Measurements from ENCODE around the gene GPR18. TPM values are rescaled to one million over a fixed set of nuclear protein-coding genes. Genes with fewer than 3 reads are reported as not detected.

GPR18 gene
- total and polyA plus RNA-seq, 7 experiments from 2014 or later: 11.5 to 40.4 (median 27.9) TPM

- Histone ChIP-seq H3K36me3 (ENCODE audit: control insufficient read depth in 2 of 3, insufficient read depth in 3 of 3, low read length in 3 of 3) (peaks cover 0 to 21% (median 19%) of the 10 kb centered on the region in 3 experiments), H3K4me1 (ENCODE audit: control insufficient read depth in 2 of 2, insufficient read depth in 2 of 2, low read length in 2 of 2) (peaks cover 78 to 82% of the 10 kb centered on the region in 2 donors), H3K27ac (ENCODE audit: low read depth, low read length) (peak overlapping the region; percentile 73), H3K9me3 (ENCODE audit: control insufficient read depth in 2 of 3, low read length in 3 of 3) (no peaks in the 10 kb centered on the region), H3K4me3 (ENCODE audit: low read length) (peak overlapping the region; percentile 10), H3K27me3 (ENCODE audit: control insufficient read depth in 2 of 2, insufficient read depth in 2 of 2, low read length in 2 of 2) (no peaks in the 10 kb centered on the region)
- H3K27ac Mint-ChIP-seq: peak overlapping the region; percentile 72 to 98 (median 93)
- H3K4me1 Mint-ChIP-seq: peaks cover 64 to 97% (median 91%) of the 10 kb centered on the region in 7 donors
- H3K9me3 Mint-ChIP-seq: peaks cover 0 to 2% (median 0%) of the 10 kb centered on the region in 11 donors
- POLR2A ChIA-PET: interaction anchor here (0.7 to 14.3 kb wide), 9 partner anchors 9 to 95 kb away, joined by 3 to 364 read pairs (median 17); partner anchors contain the start of genes GPR183 and UBAC2
- peaks cover 10 to 48% (median 34%) of the 10 kb centered on the region in 5 donors for H3K36me3 Mint-ChIP-seq
- peak overlapping the region; percentile 56 to 85 (median 78) for H3K4me3 Mint-ChIP-seq
- DNase-seq: no peak
- no peak for ATAC-seq
- intact Hi-C loops (cut with micrococcal nuclease): loop anchor here (1.0 to 10.0 kb wide), 4 partner anchors 12 to 309 kb away; partner anchors contain the start of genes CLYBL (in 1 of the 2) and GPR183 (in 1 of the 2)
- H3K27me3 Mint-ChIP-seq: no peaks in the 10 kb centered on the region
- CTCF ChIA-PET: interaction anchor here (0.5 to 2.3 kb wide), 5 partner anchors 13 to 119 kb away, joined by 3 to 6 read pairs (median 3); no protein-coding TSS in a partner anchor
Measured at GRCh38 chr13:99295488-99296252, 37.5 kb upstream of the GPR18 start.

- peaks cover 71 to 79% of the 10 kb centered on the region in 2 donors for H3K4me1 ChIP-seq (ENCODE audit: control insufficient read depth in 2 of 2, insufficient read depth in 2 of 2, low read length in 2 of 2)
- Mint-ChIP-seq H3K36me3 (peaks cover 13 to 50% (median 38%) of the 10 kb centered on the region in 5 donors), H3K27ac (peak overlapping the region; percentile 72 to 98 (median 93)), H3K27me3 (no peaks in the 10 kb centered on the region), H3K9me3 (no peaks in the 10 kb centered on the region), H3K4me3 (peak overlapping the region in 9 of 10 donors; percentile 62 to 85 (median 80)), H3K4me1 (peaks cover 65 to 97% (median 91%) of the 10 kb centered on the region in 7 donors)
- peak overlapping the region; percentile 10 for H3K4me3 ChIP-seq (ENCODE audit: low read length)
- no peaks in the 10 kb centered on the region for H3K9me3 ChIP-seq (ENCODE audit: control insufficient read depth in 2 of 3, low read length in 3 of 3)
- peaks cover 0 to 21% (median 19%) of the 10 kb centered on the region in 3 experiments for H3K36me3 ChIP-seq (ENCODE audit: control insufficient read depth in 2 of 3, insufficient read depth in 3 of 3, low read length in 3 of 3)
- H3K27ac ChIP-seq (ENCODE audit: low read depth, low read length): peak overlapping the region; percentile 73
- ATAC-seq: no peak
- ChIA-PET POLR2A (interaction anchor here (0.7 to 5.4 kb wide), 5 partner anchors 9 to 20 kb away, joined by 3 to 39 read pairs (median 7); partner anchors contain the start of gene GPR183), CTCF (interaction anchor here (0.5 to 1.5 kb wide), 2 partner anchors 29 to 51 kb away, joined by 3 read pairs; no protein-coding TSS in a partner anchor)
- H3K27me3 ChIP-seq (ENCODE audit: control insufficient read depth in 2 of 2, insufficient read depth in 2 of 2, low read length in 2 of 2): no peaks in the 10 kb centered on the region
- peak in 1 of 9 donors; percentile 19 for DNase-seq
- intact Hi-C loops (cut with micrococcal nuclease): loop anchor here in 1 of 2 donors (10.0 kb wide), 1 partner anchor 310 kb away; the partner anchor contains the start of gene CLYBL
Measured at GRCh38 chr13:99294958-99295357, 36.8 kb upstream of the GPR18 start.

GRCh38 chr13:99294198-99294597 lies 36.0 kb upstream of the GPR18 start:
- DNase-seq: no peak
- peak overlapping the region; percentile 73 for H3K27ac ChIP-seq (ENCODE audit: low read depth, low read length)
- no peaks in the 10 kb centered on the region for H3K27me3 ChIP-seq (ENCODE audit: control insufficient read depth in 2 of 2, insufficient read depth in 2 of 2, low read length in 2 of 2)
- no peak for ATAC-seq
- Mint-ChIP-seq H3K36me3 (peaks cover 13 to 52% (median 43%) of the 10 kb centered on the region in 5 donors), H3K27ac (peak overlapping the region in 8 of 9 donors; percentile 38 to 96 (median 82)), H3K4me1 (peaks cover 67 to 97% (median 91%) of the 10 kb centered on the region in 7 donors), H3K4me3 (peak overlapping the region in 9 of 10 donors; percentile 7 to 66 (median 47)), H3K9me3 (no peaks in the 10 kb centered on the region), H3K27me3 (no peaks in the 10 kb centered on the region)
- H3K36me3 ChIP-seq (ENCODE audit: control insufficient read depth in 2 of 3, insufficient read depth in 3 of 3, low read length in 3 of 3): peaks cover 0 to 24% (median 19%) of the 10 kb centered on the region in 3 experiments
- H3K4me1 ChIP-seq (ENCODE audit: control insufficient read depth in 2 of 2, insufficient read depth in 2 of 2, low read length in 2 of 2): peaks cover 66 to 79% of the 10 kb centered on the region in 2 donors
- intact Hi-C loops (cut with micrococcal nuclease): loop anchor here in 1 of 2 donors (10.0 kb wide), 1 partner anchor 311 kb away; the partner anchor contains the start of gene CLYBL
- CTCF ChIA-PET: interaction anchor here (0.9 to 2.6 kb wide), 4 partner anchors 10 to 28 kb away, joined by 3 to 13 read pairs (median 4); no protein-coding TSS in a partner anchor
- H3K4me3 ChIP-seq (ENCODE audit: low read length): no peak overlapping the region
- no peaks in the 10 kb centered on the region for H3K9me3 ChIP-seq (ENCODE audit: control insufficient read depth in 2 of 3, low read length in 3 of 3)
- POLR2A ChIA-PET: interaction anchor here (1.0 to 5.4 kb wide), 8 partner anchors 9 to 31 kb away, joined by 3 to 39 read pairs (median 6); partner anchors contain the start of gene GPR183

- Mint-ChIP-seq H3K36me3 (peaks cover 13 to 55% (median 50%) of the 10 kb centered on the region in 5 donors), H3K4me3 (peak overlapping the region in 7 of 10 donors; percentile 0 to 66 (median 24)), H3K9me3 (no peaks in the 10 kb centered on the region), H3K4me1 (peaks cover 67 to 97% (median 91%) of the 10 kb centered on the region in 7 donors), H3K27ac (peak overlapping the region; percentile 38 to 96 (median 82)), H3K27me3 (no peaks in the 10 kb centered on the region)
- intact Hi-C loops (cut with micrococcal nuclease): loop anchor here (2.0 to 10.0 kb wide), 2 partner anchors 14 to 312 kb away; partner anchors contain the start of genes CLYBL (in 1 of the 2) and GPR183 (in 1 of the 2)
- Histone ChIP-seq H3K27me3 (ENCODE audit: control insufficient read depth in 2 of 2, insufficient read depth in 2 of 2, low read length in 2 of 2) (no peaks in the 10 kb centered on the region), H3K4me3 (ENCODE audit: low read length) (no peak overlapping the region), H3K36me3 (ENCODE audit: control insufficient read depth in 2 of 3, insufficient read depth in 3 of 3, low read length in 3 of 3) (peaks cover 0 to 24% (median 19%) of the 10 kb centered on the region in 3 experiments), H3K4me1 (ENCODE audit: control insufficient read depth in 2 of 2, insufficient read depth in 2 of 2, low read length in 2 of 2) (peaks cover 66 to 79% of the 10 kb centered on the region in 2 donors), H3K27ac (ENCODE audit: low read depth, low read length) (peak overlapping the region; percentile 73), H3K9me3 (ENCODE audit: control insufficient read depth in 2 of 3, low read length in 3 of 3) (no peaks in the 10 kb centered on the region)
- DNase-seq: no peak
- CTCF ChIA-PET: interaction anchor here (1.2 to 2.6 kb wide), 2 partner anchors 12 to 23 kb away, joined by 4 to 13 read pairs; no protein-coding TSS in a partner anchor
- ATAC-seq: peak; percentile 50
- POLR2A ChIA-PET: interaction anchor here (0.8 to 5.4 kb wide), 11 partner anchors 8 to 112 kb away, joined by 3 to 39 read pairs (median 4); partner anchors contain the start of gene GPR183
Measured at GRCh38 chr13:99293178-99293577, 35.0 kb upstream of the GPR18 start.

DNA sequence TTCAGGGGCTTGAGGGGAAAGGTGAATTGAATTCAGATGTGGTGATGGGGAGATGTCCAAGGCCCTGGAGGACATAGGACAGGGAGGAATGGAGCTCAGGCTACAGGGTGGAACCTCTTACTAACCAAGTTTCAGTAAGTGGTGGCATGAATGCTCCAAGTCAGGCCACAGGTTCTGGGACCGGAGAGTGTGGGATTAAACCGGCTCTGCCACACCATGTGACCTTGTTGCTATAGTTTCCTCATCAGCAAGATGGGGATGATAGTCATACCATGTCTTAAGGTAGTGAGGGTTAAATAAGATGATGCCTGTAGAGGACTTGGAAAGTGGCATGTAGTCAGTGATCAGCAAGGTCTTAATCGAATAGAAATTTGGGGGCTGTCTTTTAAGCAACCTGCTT lies 32.7 kb upstream of the GPR18 start:
- ATAC-seq (peak; percentile 47), DNase-seq (peak in 1 of 9 donors; percentile 37)
- Histone ChIP-seq H3K4me1 (ENCODE audit: control insufficient read depth in 2 of 2, insufficient read depth in 2 of 2, low read length in 2 of 2) (peaks cover 67 to 79% of the 10 kb centered on the region in 2 donors), H3K27me3 (ENCODE audit: control insufficient read depth in 2 of 2, insufficient read depth in 2 of 2, low read length in 2 of 2) (no peaks in the 10 kb centered on the region), H3K9me3 (ENCODE audit: control insufficient read depth in 2 of 3, low read length in 3 of 3) (no peaks in the 10 kb centered on the region), H3K27ac (ENCODE audit: low read depth, low read length) (peak overlapping the region; percentile 22), H3K4me3 (ENCODE audit: low read length) (no peak overlapping the region), H3K36me3 (ENCODE audit: control insufficient read depth in 2 of 3, insufficient read depth in 3 of 3, low read length in 3 of 3) (peaks cover 0 to 24% (median 19%) of the 10 kb centered on the region in 3 experiments)
- ChIA-PET POLR2A (interaction anchor here (0.8 to 5.4 kb wide), 4 partner anchors 13 to 145 kb away, joined by 3 to 39 read pairs (median 4); partner anchors contain the start of gene GPR183), CTCF (interaction anchor here (1.6 kb wide), 1 partner anchor 97 kb away, joined by 3 read pairs; no protein-coding TSS in a partner anchor)
- Mint-ChIP-seq H3K9me3 (no peaks in the 10 kb centered on the region), H3K4me3 (peak overlapping the region in 5 of 10 donors; percentile 11 to 61 (median 29)), H3K27me3 (no peaks in the 10 kb centered on the region), H3K36me3 (peaks cover 13 to 60% (median 47%) of the 10 kb centered on the region in 5 donors), H3K27ac (peak overlapping the region; percentile 12 to 96 (median 87)), H3K4me1 (peaks cover 71 to 97% (median 93%) of the 10 kb centered on the region in 7 donors)
- intact Hi-C loops (cut with micrococcal nuclease): loop anchor here (1.0 to 10.0 kb wide), 2 partner anchors 9 to 314 kb away; partner anchors contain the start of gene CLYBL (in 1 of the 2)
